HepG2 (cell line): Measurements from ENCODE around the gene NFIC. TPM values are rescaled to one million over a fixed set of nuclear protein-coding genes. Genes with fewer than 3 reads are reported as not detected.
A peak's percentile ranks its signal among the peaks of the same experiment; 100 is the strongest.

Source experiments
- ATAC-seq: fragments of 200-7000 bp; cut with Tn5 transposase; 3 replicates; pipeline ENCODE4 v1.9.1; 2020; ENCODE audit warnings: mild to moderate bottlenecking, moderate library complexity
- BruUV-seq: library from RNA; stranded (reverse); fragments of 400-500 nt; replicated peaks from 2 replicates; lab custom pipeline; 2021; lab: Mats Ljungman, UMichigan
- CTCF ChIA-PET: fragments of 300-600 bp; formaldehyde crosslinking; extraction: SDS; loops from one replicate; lab custom pipeline; 2021; ENCODE audit warnings: low total read pairs, inconsistent platforms, low intra/inter-chr PET ratio; lab: Yijun Ruan, JAX
- POLR2A ChIA-PET: fragments of 350-600 bp; sonication (Branson Sonifier 250); formaldehyde crosslinking; loops from one replicate; lab custom pipeline; 2020; ENCODE audit warnings: antibody characterized with exemption, inconsistent platforms; lab: Yijun Ruan, JAX
- DNase-seq: peaks from one replicate; pipeline ENCODE4 v3.0.0-alpha.2; 2015; ENCODE audit warnings: low spot score
- FAIRE-seq: peaks from 3 replicates; lab custom pipeline; 2011; peaks lifted over from hg19 to GRCh38; lab: Jason Lieb, UNC
- H2AFZ ChIP-seq: one replicate; pipeline ENCODE4 v1.6.1; 2011; ENCODE audit warnings: low read length, inconsistent platforms
- H3K27ac ChIP-seq: fragments of 300-600 bp; 3 replicates; pipeline ENCODE4 v1.8.0; 2011; ENCODE audit warnings: mixed run types, mild to moderate bottlenecking, mixed read lengths, low read length, inconsistent platforms; ENCODE audit not compliant: insufficient read depth; ENCODE audit errors: extremely low read length
- H3K27me3 ChIP-seq, 2 experiments: fragments of 200-600 bp in 1 of 2; 2 replicates in 1 of 2; 3 replicates in 1 of 2; pipeline versions ENCODE4 v1.6.0 to v1.8.0; 2011; ENCODE audit warnings: low read length in 2 of 2, mild to moderate bottlenecking in 2 of 2, moderate library complexity in 2 of 2, inconsistent platforms in 1 of 2; ENCODE audit not compliant: insufficient read depth in 2 of 2, control insufficient read depth in 1 of 2
- H3K36me3 ChIP-seq, 2 experiments: fragments of 200-600 bp in 1 of 2; replicated peaks in 1 of 2; 2 replicates in 1 of 2; 3 replicates in 1 of 2; pipeline versions ENCODE4 v1.5.1 to v1.8.0; 2011; ENCODE audit warnings: low read length in 2 of 2, inconsistent platforms in 1 of 2; ENCODE audit not compliant: insufficient read depth in 2 of 2, control insufficient read depth in 1 of 2
- H3K4me1 ChIP-seq: 2 replicates; pipeline ENCODE4 v1.5.1; 2012; ENCODE audit warnings: low read length, inconsistent platforms; ENCODE audit not compliant: insufficient read depth
- H3K4me2 ChIP-seq: 2 replicates; pipeline ENCODE4 v1.6.0; 2011; ENCODE audit warnings: low read depth, low read length, inconsistent platforms
- H3K4me3 ChIP-seq, 3 experiments: fragments of 200-600 bp in 1 of 3; sonication (generic), shearing (Covaris generic) in 1 of 3; replicated peaks in 1 of 3; 2 replicates each; pipeline ENCODE4 v1.5.1; 2011 to 2016; ENCODE audit warnings: low read length in 3 of 3, inconsistent platforms in 2 of 3, low read depth in 2 of 3, mild to moderate bottlenecking in 2 of 3, control low read depth in 1 of 3, mixed read lengths in 1 of 3; ENCODE audit not compliant: insufficient read depth in 1 of 3
- H3K79me2 ChIP-seq: one replicate; pipeline ENCODE4 v1.6.1; 2011; ENCODE audit warnings: low read length, inconsistent platforms; ENCODE audit not compliant: insufficient read depth
- H3K9ac ChIP-seq: 2 replicates; pipeline ENCODE4 v1.6.0; 2011; ENCODE audit warnings: mild to moderate bottlenecking, low read depth, low read length, inconsistent platforms; ENCODE audit not compliant: insufficient read depth
- H3K9me3 ChIP-seq: 2 replicates; pipeline ENCODE4 v1.5.1; 2012; ENCODE audit warnings: mild to moderate bottlenecking, low read length
- H4K20me1 ChIP-seq: 2 replicates; pipeline ENCODE4 v1.6.0; 2011; ENCODE audit warnings: inconsistent platforms, mild to moderate bottlenecking, low read length, moderate library complexity; ENCODE audit not compliant: insufficient read depth
- CCDC6 ChIP-seq: sonication (generic); formaldehyde crosslinking; IDR thresholded peaks from 2 replicates; pipeline ENCODE4 v1.8.1; 2022; ENCODE audit warnings: mild to moderate bottlenecking, missing genetic modification reagents, moderate library complexity
- MAFG ChIP-seq: sonication (generic); formaldehyde crosslinking; IDR thresholded peaks from 2 replicates; pipeline ENCODE4 v1.5.1; 2020; ENCODE audit warnings: mild to moderate bottlenecking, missing genetic modification reagents
- SALL1 ChIP-seq: sonication (generic); formaldehyde crosslinking; IDR thresholded peaks from 2 replicates; pipeline ENCODE4 v1.8.0; 2022; ENCODE audit warnings: mild to moderate bottlenecking, missing genetic modification reagents
- SOX5 ChIP-seq: IDR thresholded peaks from 2 replicates; pipeline ENCODE4 v1.6.1; 2016; ENCODE audit warnings: borderline replicate concordance
- ZNF44 ChIP-seq: sonication (generic); formaldehyde crosslinking; IDR thresholded peaks from 2 replicates; pipeline ENCODE4 v1.5.1; 2020; ENCODE audit warnings: mild to moderate bottlenecking, missing genetic modification reagents
- WGBS: methylation state at CpG from one replicate; pipeline ENCODE4 v1.1.6; 2017; ENCODE audit warnings: low lambda C conversion rate; 5-methylcytosine and 5-hydroxymethylcytosine counted together
- in situ Hi-C: cut with HindIII; loops from 2 replicates; pipeline ENCODE4 v1.10.0; 2017; ENCODE audit warnings: low pct_unique_long_range_greater_than_20kb; ENCODE audit not compliant: extremely low pct_ligation_motif_present
- intact Hi-C: fragments of 100-400 bp; cut with micrococcal nuclease; formaldehyde crosslinking; loops from one replicate; pipeline ENCODE4 v1.10.0; 2022; ENCODE audit not compliant: unreplicated experiment
- polyA plus RNA-seq, 8 experiments: library from polyadenylated mRNA; depleted of rRNA in 3 of 8; stranded (reverse) in 7 of 8; unstranded in 1 of 8; fragments of >200 nt; fragmentation: Illumina TruSeq in 4 of 8; extraction: Trizol in 4 of 8; gene quantifications; 2 replicates each; pipeline versions ENCODE4 v1.2.1 to v1.2.3, GENCODE V29; 2011 to 2016; ENCODE audit warnings: low read depth in 4 of 8, missing spikeins in 1 of 8, mixed read lengths in 1 of 8; ENCODE audit not compliant: insufficient read depth in 1 of 8
- total RNA-seq, 5 experiments: library from RNA; depleted of rRNA; stranded (reverse); fragments of >200 nt; fragmentation: Illumina TruSeq; extraction: Trizol; gene quantifications; 2 replicates each; pipeline ENCODE4 v1.2.3, GENCODE V29; 2016; ENCODE audit warnings: low read depth in 1 of 5
- TF ChIP-seq, protein P1 (sequence below), 2 experiments: fragments of 450-650 bp in 1 of 2; sonication (generic) in 1 of 2; formaldehyde crosslinking in 1 of 2; IDR thresholded peaks; 2 replicates each; pipeline versions ENCODE4 v1.6.1 to v1.8.0; 2016 to 2022; ENCODE audit warnings: antibody characterized with exemption in 1 of 2, mild to moderate bottlenecking in 1 of 2, missing genetic modification reagents in 1 of 2

The NFIC gene
- total and polyA plus RNA-seq, 2 of the 13 experiments (the other 11 are each of a cell fraction or from before 2014, with no cell fraction given) = 1.3 to 2.5 TPM

DNA sequence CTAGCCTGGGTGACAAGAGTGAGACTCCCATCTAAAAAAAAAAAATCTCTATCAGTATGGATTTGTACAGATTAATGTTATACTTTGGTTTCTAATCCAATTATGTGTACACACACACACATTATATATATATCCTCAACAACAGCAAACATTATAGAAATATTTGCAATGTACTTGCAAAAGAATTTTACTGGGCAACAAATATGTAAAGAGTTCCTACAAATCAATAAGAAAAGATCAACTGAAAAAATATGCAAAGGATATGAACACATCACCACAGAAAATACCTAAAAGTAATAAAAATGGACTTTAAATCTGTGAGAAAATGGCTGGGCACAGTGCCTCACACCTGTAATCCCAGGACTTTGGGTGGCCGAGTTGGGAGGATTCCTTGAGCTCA lies 40.9 kb upstream of the NFIC start:
- H3K27ac ChIP-seq = no peak overlapping the region
- no peak for TF ChIP-seq SALL1 (CRISPR knock-in tag)
- TF ChIP-seq SOX5 (CRISPR knock-in tag) = no peak
- TF ChIP-seq CCDC6 (CRISPR knock-in tag) = no peak
- no peak for TF ChIP-seq ZNF44 (CRISPR knock-in tag)
- no peak for ATAC-seq
- H3K4me3 ChIP-seq = no peak overlapping the region
- no peaks in the 10 kb centered on the region for H3K4me1 ChIP-seq
- CTCF ChIA-PET = interaction anchor here (1.7 to 5.7 kb wide), 3 partner anchors 104 to 146 kb away, joined by 11 to 48 read pairs (median 42); no protein-coding TSS in a partner anchor
- no peak overlapping the region for H2AFZ ChIP-seq
- DNase-seq = no peak
- in situ Hi-C loops (no loop called here), intact Hi-C loops (loop anchor here (5.0 kb wide), 1 partner anchor 147 kb away; no protein-coding TSS in a partner anchor)
- FAIRE-seq = no peak
- BruUV-seq = no TSS peak
- H3K9ac ChIP-seq = no peak overlapping the region
- H3K9me3 ChIP-seq = no peaks in the 10 kb centered on the region
- H3K4me2 ChIP-seq = no peak overlapping the region
- peaks cover 0 to 11% of the 10 kb centered on the region in 2 experiments; a peak in 3 of 5 replicates for H3K27me3 ChIP-seq
- no peaks in the 10 kb centered on the region for H3K36me3 ChIP-seq
- WGBS = 0% methylated on average over 1 of the region's 1 CpG
- no peaks in the 10 kb centered on the region for H3K79me2 ChIP-seq
- no peaks in the 10 kb centered on the region for H4K20me1 ChIP-seq
- POLR2A ChIA-PET = no interaction called here

DNA sequence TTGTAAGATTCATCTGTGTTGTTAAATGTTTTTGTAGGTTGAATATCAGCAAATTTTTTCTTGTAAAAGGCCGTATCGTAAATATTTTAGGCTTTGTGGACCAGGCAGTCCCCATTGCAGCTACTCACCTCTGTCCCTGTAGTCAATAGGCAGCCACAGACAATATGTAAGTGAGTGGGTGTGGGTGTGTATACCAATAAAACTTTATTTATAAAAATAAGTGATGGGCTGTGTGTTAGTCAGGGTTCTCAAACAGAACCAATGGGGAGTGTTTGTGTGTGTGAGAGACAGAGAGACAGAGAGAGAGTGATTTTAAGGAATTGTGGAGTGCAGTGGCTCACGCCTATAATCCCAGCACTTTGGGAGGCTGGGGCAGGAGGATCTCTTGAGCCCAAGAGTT lies 37.6 kb upstream of the NFIC start:
- ChIA-PET POLR2A (no interaction called here), CTCF (interaction anchor here (1.3 to 5.7 kb wide), 2 partner anchors 101 to 143 kb away, joined by 6 to 48 read pairs; no protein-coding TSS in a partner anchor)
- no peaks in the 10 kb centered on the region for H3K9me3 ChIP-seq
- no peak for DNase-seq
- ATAC-seq = no peak
- no peaks in the 10 kb centered on the region for H4K20me1 ChIP-seq
- intact Hi-C loops = loop anchor here (5.0 kb wide), 1 partner anchor 144 kb away; no protein-coding TSS in a partner anchor
- no peak overlapping the region for H2AFZ ChIP-seq
- TF ChIP-seq, protein P1, sequence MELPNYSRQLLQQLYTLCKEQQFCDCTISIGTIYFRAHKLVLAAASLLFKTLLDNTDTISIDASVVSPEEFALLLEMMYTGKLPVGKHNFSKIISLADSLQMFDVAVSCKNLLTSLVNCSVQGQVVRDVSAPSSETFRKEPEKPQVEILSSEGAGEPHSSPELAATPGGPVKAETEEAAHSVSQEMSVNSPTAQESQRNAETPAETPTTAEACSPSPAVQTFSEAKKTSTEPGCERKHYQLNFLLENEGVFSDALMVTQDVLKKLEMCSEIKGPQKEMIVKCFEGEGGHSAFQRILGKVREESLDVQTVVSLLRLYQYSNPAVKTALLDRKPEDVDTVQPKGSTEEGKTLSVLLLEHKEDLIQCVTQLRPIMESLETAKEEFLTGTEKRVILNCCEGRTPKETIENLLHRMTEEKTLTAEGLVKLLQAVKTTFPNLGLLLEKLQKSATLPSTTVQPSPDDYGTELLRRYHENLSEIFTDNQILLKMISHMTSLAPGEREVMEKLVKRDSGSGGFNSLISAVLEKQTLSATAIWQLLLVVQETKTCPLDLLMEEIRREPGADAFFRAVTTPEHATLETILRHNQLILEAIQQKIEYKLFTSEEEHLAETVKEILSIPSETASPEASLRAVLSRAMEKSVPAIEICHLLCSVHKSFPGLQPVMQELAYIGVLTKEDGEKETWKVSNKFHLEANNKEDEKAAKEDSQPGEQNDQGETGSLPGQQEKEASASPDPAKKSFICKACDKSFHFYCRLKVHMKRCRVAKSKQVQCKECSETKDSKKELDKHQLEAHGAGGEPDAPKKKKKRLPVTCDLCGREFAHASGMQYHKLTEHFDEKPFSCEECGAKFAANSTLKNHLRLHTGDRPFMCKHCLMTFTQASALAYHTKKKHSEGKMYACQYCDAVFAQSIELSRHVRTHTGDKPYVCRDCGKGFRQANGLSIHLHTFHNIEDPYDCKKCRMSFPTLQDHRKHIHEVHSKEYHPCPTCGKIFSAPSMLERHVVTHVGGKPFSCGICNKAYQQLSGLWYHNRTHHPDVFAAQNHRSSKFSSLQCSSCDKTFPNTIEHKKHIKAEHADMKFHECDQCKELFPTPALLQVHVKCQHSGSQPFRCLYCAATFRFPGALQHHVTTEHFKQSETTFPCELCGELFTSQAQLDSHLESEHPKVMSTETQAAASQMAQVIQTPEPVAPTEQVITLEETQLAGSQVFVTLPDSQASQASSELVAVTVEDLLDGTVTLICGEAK (IDR thresholded peaks at IDR 0.05) = peak; percentile 73
- TF ChIP-seq, protein P1 (CRISPR knock-in tag; IDR thresholded peaks at IDR 0.05) = peak; percentile 96
- TF ChIP-seq MAFG = no peak
- H3K4me3 ChIP-seq = no peak overlapping the region
- no peak for FAIRE-seq
- H3K27ac ChIP-seq = no peak overlapping the region
- no peaks in the 10 kb centered on the region for H3K79me2 ChIP-seq
- no peaks in the 10 kb centered on the region for H3K4me1 ChIP-seq
- BruUV-seq = no TSS peak
- no peak overlapping the region for H3K9ac ChIP-seq
- peaks cover 0 to 10% of the 10 kb centered on the region in 2 experiments; a peak in 4 of 5 replicates for H3K27me3 ChIP-seq
- in situ Hi-C loops = no loop called here
- WGBS = 79% methylated on average over 3 of the region's 3 CpGs
- no peaks in the 10 kb centered on the region for H3K36me3 ChIP-seq
- no peak overlapping the region for H3K4me2 ChIP-seq
